CD4-positive, alpha-beta T cell treated with Interleukin-1 beta for 1 hour (primary cell): ENCODE data around the gene ARMCX5.

Source experiments
- DNase-seq, 2 donors: peaks; one replicate each; pipeline ENCODE4 v3.0.0-alpha.2; 2020 to 2022

Gene ARMCX5

DNA sequence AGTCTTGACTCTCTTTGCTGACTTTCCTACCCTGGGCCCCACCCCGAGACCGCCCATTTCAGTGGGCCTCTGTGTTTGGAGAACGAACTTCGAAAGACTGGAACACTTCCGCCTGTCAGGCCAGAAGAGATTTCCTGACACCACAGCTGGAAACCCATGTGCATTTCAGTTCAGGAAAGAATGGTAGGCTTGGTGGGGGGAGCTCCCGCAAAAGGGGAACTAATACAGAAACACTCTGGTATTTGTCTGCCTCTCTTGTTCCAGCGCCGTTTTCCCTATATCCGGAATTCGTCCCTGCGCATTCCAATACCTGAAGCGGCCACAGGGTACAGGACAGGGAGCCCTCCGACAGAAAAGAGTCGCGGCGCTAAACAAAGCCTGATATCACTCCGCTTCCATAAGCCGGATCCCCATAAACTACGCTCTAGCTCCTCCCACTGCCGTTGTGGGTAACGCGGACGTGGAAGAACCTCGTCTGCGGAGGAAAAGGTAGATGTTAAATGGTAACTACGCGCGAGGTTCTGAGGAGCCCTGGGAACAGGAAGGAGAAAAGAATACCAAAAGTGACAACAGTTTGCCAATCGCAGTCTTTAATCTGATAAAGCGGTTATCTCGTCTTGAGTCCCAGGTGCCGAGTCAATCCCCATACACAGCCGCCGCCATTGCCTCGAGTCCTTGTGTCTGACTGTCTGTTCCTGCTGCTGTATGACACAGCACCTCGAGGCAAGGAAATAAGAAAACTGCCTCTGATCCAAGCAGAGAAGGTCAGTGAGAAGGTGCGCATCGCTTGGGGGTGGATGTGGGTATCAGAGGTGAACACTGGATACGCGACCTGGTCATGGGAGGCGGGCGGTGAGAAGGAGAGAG is at the start of gene ARMCX5:
Gene ARMCX5, plus strand, starts transcription at position 432 of the 867 bp plus-strand sequence. CDS start 2,627 bp downstream, outside the sequence.
- peak; percentile 71 to 77 for DNase-seq

DNA sequence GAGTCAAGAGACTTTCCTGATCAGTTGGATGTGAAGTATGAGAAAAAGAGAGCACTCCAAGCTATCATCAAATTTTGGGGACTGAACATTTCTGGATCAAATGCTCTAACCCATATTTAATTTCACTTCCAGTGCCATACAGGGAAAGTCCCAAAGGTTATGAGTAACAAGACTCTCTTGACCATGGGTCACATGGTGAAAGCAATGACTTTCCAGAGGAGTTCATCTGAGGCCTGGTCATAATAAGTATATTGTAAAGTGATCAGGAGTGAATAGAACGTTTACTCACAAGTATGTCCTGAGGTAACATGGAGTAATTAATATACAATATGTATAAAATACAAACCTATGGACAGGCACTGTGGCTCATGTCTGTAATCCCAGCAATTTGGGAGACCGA is 40.7 kb upstream of the ARMCX5 start:
- no peak for DNase-seq

DNA sequence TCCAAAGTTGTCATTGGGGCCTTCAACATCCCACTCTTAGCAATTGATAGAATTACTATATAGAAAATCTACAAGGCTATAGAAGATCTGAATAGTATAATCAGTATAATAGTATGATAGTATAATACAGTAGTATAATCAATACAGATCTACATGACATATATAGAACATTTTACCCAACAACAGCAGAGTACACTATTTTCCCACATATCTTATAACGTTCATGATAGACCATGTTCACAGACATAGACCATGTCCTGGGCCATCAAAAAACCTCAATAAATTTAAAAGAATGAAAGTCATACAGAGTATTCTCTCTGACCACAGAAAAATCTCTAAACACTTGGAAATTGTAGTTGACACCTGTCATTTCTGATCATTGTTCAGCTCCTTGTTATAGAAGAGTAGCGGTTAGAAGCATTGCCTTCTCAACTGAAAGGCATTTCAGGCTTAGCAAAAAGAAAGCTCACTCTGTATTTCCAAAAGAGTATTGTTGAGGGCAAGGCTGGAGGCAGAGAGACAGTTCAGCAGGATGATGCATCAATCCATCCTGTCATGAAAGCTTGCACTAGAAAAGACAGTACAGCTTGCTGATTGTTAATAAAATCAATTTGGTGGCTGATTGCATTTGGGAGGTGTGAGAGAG is 38.8 kb upstream of the ARMCX5 start:
- no peak for DNase-seq

DNA sequence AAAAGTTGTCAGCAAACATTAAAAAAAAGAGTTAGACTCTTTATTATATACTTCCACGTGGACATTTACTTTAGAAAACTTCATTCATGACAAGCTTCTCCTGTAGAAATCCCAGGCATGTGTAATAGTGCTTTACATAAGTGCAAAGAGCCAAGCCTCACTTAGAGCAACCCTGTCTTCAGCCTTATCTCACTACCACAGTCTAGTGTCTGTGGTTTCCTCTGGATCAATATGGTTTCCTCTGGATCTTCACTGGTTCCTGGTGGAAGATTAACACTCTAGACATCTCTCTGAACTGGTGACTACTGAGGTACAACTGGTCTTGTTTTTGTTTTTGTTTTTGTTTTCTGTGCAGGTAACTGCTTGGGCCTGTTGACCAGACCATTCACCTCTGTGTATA is 18.4 kb upstream of the ARMCX5 start:
- no peak for DNase-seq

DNA sequence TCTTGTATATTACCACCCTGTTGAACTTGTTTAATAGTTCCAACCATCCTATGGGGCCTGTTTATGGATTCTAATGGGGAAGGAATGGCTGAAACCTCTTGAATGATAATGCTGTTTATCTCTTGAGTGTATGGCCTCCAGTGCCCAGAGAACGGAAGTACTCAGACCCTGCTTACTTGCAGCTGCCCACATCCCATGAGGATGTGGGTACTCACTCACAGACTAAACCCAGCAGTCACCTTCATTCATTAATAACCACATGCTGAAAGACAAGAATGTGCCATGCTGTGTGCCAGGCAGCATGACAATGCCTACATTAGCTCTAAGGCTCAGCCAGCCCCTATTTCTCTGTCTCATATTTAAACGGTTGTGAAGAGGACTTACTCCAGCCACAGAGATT is 5.9 kb upstream of the ARMCX5 start:
- DNase-seq: no peak

DNA sequence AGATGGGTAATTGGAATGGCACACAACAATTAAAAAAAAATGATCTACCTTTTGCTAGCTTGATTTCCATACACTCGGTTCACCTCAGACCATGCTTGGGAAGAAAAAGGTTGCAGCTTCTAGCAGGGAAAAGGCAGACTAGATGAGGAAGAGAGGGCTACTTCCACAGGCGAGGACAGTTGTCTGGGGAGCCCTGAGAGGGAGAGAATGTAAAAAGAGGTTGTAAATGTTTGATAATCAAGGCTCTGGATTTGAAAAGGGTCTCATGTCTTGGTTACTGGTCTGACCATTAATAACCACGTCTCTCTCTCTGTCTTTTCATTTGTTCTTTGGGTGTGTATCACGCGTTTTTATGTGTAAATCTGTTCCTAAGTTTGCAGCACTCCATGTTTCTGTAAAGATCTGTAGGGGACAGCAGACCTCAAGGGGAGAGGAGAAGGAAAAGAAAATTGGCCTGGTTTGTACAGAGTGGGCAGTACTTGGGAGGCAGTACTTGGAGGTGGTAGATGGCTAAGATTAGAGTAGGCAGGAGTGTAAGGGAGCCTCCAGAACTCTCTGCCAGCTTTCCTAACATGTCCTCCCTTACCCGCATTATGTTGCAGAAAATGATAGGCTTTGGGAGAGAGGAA is 750 bp downstream of the ARMCX5 start:
- DNase-seq: no peak

DNA sequence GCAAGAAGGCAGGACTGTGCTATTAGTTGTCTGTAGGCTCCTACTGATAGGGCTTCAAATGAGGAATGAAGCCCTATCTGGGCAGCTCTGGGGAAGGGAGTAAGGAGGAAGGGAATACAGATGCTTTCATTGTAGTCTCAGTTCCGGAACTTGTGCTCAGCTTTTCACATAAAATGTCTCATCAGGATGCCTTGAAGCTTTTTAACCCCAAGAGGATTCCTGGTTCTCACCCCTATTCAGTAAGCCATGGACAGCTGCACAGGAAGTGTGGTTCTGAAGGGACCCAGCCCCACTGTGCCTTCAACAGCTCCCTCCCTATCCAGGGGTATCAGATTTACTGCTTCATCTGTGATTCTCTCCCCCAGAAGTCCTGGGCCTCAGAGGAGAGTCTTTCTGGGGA is 5.0 kb downstream of the ARMCX5 start:
- no peak for DNase-seq

DNA sequence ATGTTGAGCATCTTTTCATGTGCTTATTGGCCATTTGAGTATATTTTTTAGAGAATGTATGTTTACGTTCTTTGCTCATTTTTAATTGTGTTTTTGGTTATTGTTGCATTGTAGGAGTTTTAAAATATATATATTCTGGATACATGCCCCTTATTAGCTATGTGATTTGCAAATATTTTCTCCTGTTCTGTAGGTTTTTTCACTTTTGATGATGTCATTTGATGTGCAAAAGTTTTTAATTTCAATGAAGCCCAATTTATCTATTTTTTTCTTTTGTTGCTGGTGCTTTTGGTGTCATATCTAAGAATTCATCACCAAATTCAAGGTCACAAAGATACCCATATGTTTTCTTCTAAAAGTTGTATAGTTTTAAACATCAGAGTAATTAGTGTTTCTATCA is 6.8 kb downstream of the ARMCX5 start:
- no peak for DNase-seq

DNA sequence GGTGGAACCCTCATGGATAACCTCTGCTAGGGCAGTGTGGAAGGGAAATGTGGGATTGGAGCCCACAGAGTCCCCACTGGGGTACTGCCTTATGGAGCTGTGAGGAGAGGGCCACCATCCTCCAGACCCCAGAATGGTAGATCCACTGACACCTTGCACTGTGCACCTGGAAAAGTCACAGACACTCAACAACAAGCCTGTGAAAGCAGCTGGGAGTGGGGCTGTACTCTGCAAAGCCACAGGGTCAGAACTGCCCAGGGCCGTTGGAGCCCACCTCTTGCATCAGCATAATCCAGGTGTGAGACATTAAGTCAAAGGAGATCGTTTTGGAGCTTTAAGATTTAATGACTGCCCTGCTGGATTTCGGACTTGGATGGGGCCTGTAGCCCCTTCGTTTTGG is 11.6 kb downstream of the ARMCX5 start:
- no peak for DNase-seq

DNA sequence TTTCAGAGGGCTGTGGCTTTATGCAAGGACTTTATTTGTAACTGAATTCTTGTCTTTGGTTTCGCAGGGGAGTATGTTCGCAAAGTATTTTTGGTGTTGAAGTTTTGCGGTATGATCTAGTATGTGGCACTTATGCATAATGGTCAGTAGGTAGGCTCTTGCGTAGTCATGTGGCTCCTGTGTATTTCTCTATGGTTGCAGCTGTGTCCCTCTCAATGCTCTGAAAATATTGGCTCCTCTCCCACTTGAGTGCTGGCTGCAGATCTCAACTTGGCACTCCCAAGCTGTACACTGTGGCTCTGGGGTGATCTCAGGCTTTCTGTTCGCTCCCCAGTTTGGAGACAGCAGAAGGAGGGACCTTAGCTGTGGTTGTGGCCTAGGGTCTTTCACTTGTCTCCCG is 24.8 kb downstream of the ARMCX5 start:
- no peak for DNase-seq

DNA sequence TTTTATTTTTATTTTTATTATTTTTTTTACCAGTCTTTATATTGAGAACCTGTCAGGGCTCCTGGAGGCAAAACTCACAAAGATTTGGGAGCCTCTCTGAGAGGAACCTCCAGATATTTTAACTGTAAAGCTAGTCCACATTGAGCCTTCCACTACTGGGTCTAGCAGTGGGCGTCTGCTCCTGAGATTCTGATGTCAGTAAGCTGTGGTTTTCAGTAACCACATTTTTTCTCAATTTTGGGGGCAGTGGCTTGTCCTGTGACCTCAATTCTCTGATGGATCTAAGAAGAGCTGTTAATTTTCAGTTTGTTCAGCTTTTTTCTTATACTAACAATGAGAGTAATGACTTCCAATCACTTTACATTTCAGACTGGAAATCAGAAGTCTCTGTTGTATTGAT is 28.3 kb downstream of the ARMCX5 start:
- DNase-seq: no peak

DNA sequence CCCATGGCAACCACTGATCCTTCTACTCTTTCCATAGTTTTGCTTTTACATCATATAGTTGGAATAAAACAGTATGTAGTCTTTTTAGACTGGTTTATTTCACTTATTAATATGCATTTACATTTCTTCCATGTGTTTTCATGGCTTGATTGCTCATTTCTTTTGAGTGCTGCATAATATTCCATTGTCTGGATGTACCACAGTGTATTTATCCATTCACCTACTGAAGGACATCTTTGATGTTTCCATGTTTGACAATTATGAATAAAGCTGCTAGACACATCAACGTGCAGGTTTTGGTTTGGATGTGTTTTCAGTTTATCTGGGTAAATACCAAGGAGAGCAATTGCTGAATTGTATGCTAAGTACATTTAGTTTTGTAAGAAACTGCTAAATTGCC is 38.2 kb downstream of the ARMCX5 start:
- DNase-seq: no peak

DNA sequence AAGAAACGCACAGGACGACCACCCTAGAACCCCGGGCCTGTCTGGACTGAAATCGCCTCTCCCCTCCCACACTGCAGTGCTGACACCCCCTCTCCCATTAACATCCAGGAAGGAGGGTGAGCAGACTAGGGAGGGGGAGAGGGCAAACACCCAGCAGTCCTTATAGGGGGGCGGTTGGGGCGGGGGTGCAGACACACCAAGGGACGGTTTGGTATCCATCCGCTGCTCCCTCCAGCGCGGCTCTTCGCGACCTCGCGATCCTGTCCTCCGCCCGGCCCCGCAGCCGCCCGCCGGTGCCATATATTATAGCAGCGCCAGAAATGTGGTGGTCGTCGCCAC is 51.6 kb downstream of the ARMCX5 start:
- DNase-seq: no peak

DNA sequence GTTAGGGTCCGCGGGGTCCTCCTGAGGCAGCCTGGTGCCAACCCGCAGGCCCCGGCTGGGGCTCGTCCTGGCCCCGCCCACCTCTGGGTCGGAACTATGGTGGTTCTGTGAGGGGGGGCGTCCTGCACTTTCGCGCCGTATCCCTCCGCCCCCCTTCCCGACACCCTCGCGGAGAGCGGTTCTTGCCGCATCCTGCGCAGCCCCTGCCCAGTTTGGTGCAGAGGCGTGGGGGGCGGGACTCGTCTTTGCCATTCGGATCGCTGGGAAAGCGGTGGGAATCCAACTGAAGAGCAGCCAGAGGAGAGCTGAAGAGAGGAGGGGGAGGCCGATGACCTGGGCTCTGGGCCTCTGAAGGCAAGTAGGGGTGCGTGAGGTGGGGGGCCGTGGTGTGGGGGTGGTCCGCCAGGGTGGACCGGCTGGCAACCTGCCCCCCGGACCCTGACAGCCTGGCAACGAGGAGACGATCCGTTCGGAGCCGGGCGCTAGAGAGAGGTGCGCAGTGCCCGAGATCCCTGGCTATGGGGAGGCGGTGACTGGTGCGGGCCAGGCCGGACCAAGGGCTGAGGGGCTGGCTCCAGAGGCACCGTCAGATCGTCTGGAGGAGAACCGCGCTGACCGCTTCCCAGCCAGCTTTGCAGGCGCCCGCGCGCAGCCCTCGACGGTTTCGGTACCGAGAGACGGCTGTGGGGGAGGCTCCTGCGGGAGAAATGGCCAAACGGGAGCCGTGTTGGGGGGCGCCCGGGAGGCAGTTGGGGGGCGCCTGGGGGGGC is 52.1 kb downstream of the ARMCX5 start, which contains the start of gene GPRASP1:
Gene GPRASP1, plus strand, starts transcription at position 242 of the 770 bp plus-strand sequence. CDS start 2,431 bp downstream, outside the sequence.
- DNase-seq: peak; percentile 70 to 71

DNA sequence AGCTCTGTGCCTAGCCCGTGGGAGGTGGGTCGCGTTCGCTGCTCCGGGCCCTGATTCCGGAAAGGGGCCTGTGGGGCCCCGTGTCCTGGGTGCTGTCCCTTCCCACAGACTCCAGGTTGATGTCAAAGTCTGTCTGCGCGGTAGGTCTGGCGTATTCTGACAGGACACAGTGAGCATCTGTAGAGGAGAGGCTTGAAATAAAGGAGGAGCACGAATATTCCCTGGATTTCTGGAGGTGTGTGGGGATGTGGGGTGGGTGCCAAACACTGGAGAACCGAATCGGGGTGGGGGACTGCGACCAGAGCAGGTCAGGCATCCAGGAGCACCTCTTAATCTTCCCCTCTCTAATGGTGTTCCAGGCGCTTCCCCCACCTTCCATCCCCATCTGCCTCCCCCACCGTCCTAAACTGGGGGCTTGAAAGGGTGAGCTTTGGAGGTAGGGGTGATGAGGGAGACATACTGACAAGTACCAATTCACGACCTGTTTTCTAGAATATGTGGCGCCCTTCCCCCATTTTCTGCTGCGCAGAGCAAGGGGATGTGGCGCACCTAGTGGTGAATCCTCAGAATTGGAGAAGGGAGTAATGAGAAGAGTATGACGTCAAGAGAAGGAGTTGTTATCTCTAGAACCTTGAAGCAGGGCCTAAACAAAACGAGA is 52.8 kb downstream of the ARMCX5 start:
- DNase-seq: peak; percentile 76 to 77
